LHCN-M2 (cell line): ENCODE results near the gene XRN1. TPM values are rescaled to one million over a fixed set of nuclear protein-coding genes. Genes with fewer than 3 reads are reported as not detected.

Source experiments
- DNase-seq: peaks from one replicate; pipeline ENCODE4 v3.0.0-alpha.2; 2012; ENCODE audit warnings: low read depth
- total RNA-seq: library from RNA; depleted of rRNA; stranded (reverse); fragments of >200 nt; gene quantifications from 2 replicates; pipeline ENCODE4 v1.2.3, GENCODE V29; 2014; rRNA removed

XRN1 gene
- total RNA-seq, 1 experiment from 2014 or later: 27.8 TPM

GRCh38 chr3:142273501-142273900 is 174.3 kb downstream of the XRN1 start:
- DNase-seq: peak; percentile 41

GRCh38 chr3:142272200-142272891 is 175.5 kb downstream of the XRN1 start:
- DNase-seq: peak; percentile 38

- DNase-seq: no peak
Measured at GRCh38 chr3:142270407-142270806, 177.4 kb downstream of the XRN1 start.

GRCh38 chr3:142269767-142270166 is 178.1 kb downstream of the XRN1 start:
- DNase-seq: peak; percentile 6

GRCh38 chr3:142268426-142268825 is 179.4 kb downstream of the XRN1 start:
- DNase-seq: no peak

GRCh38 chr3:142267269-142267668 is 180.6 kb downstream of the XRN1 start:
- DNase-seq: no peak

GRCh38 chr3:142263112-142263511 is 184.7 kb downstream of the XRN1 start:
- no peak for DNase-seq

- no peak for DNase-seq
Measured at GRCh38 chr3:142259359-142259758, 188.5 kb downstream of the XRN1 start.

- DNase-seq: no peak
Measured at GRCh38 chr3:142256712-142257333, 191.0 kb downstream of the XRN1 start.

Other genes with a start within 250 kb of the XRN1 start
- gene GK5, start 222.5 kb downstream of the XRN1 start, total RNA-seq: 14.2 and 17.2 TPM in 2 replicates
- gene ATR, start 130.7 kb upstream of the XRN1 start, total RNA-seq: 24.7 and 31.2 TPM in 2 replicates
- gene PLS1, start 148.4 kb upstream of the XRN1 start, total RNA-seq: 0.45 and 1.1 TPM in 2 replicates